ENCODE results near the gene DNMT3A.

GRCh38 chr2:25385910-25386309, 44.2 kb upstream of the DNMT3A start:
- no peak for TF ChIP-seq POLR2A (IDR thresholded peaks at IDR 0.05; ENCODE audit: low read depth, low read length)
- no peak for TF ChIP-seq TAF1 (IDR thresholded peaks at IDR 0.05; ENCODE audit: low read depth, low read length)
- no peak for TF ChIP-seq POLR2AphosphoS5 (IDR thresholded peaks at IDR 0.05; ENCODE audit: low read depth, low read length)

All from GM12891 (cell line).